ENCODE data around the gene PPP2R2C. TPM values are rescaled to one million over a fixed set of nuclear protein-coding genes. Genes with fewer than 3 reads are reported as not detected.

PPP2R2C gene
- total and polyA plus RNA-seq, 5 donors = 2.3 to 7.2 (median 2.8) TPM

GRCh38 chr4:6293661-6294060 is 178.8 kb downstream of the PPP2R2C start:
- intact Hi-C loops (cut with DNase I) = no loop called here
- 91% methylated on average over 8 of the region's 8 CpGs for WGBS

GRCh38 chr4:6293097-6293445 is 179.3 kb downstream of the PPP2R2C start:
- Histone ChIP-seq H3K9me3 (ENCODE audit: control insufficient read depth, low read length) (no peaks in the 10 kb centered on the region), H3K4me3 (ENCODE audit: low read length) (no peak overlapping the region), H3K27me3 (ENCODE audit: control insufficient read depth, insufficient read depth) (no peaks in the 10 kb centered on the region), H3K4me1 (ENCODE audit: control insufficient read depth, insufficient read depth, low read length) (no peaks in the 10 kb centered on the region), H3K27ac (ENCODE audit: low read length) (no peak overlapping the region)
- DNase-seq (no peak), ATAC-seq (no peak)
- 90% methylated on average over 8 of the region's 8 CpGs for WGBS
- intact Hi-C loops (cut with DNase I) = no loop called here

More at GRCh38 chr4:6293661-6294060, 178.8 kb downstream of the PPP2R2C start:
- Histone ChIP-seq H3K4me3 (ENCODE audit: low read length) (no peak overlapping the region), H3K9me3 (ENCODE audit: control insufficient read depth, low read length) (no peaks in the 10 kb centered on the region), H3K4me1 (ENCODE audit: control insufficient read depth, insufficient read depth, low read length) (no peaks in the 10 kb centered on the region), H3K27me3 (ENCODE audit: control insufficient read depth, insufficient read depth) (no peaks in the 10 kb centered on the region), H3K27ac (ENCODE audit: low read length) (no peak overlapping the region)
- DNase-seq = no peak
- no peak for ATAC-seq

GRCh38 chr4:6292376-6293096 is 179.9 kb downstream of the PPP2R2C start:
- ATAC-seq = no peak
- H3K27me3 ChIP-seq (ENCODE audit: control insufficient read depth, insufficient read depth) = no peaks in the 10 kb centered on the region
- intact Hi-C loops (cut with DNase I) = no loop called here
- no peaks in the 10 kb centered on the region for H3K9me3 ChIP-seq (ENCODE audit: control insufficient read depth, low read length)
- H3K4me1 ChIP-seq (ENCODE audit: control insufficient read depth, insufficient read depth, low read length) = no peaks in the 10 kb centered on the region
- no peak overlapping the region for H3K27ac ChIP-seq (ENCODE audit: low read length)
- no peak overlapping the region for H3K4me3 ChIP-seq (ENCODE audit: low read length)
- DNase-seq = no peak
- 80% methylated on average over 13 of the region's 13 CpGs for WGBS

GRCh38 chr4:6291784-6292297 is 180.6 kb downstream of the PPP2R2C start:
- Histone ChIP-seq H3K27ac (ENCODE audit: low read length) (no peak overlapping the region), H3K27me3 (ENCODE audit: control insufficient read depth, insufficient read depth) (no peaks in the 10 kb centered on the region), H3K4me1 (ENCODE audit: control insufficient read depth, insufficient read depth, low read length) (no peaks in the 10 kb centered on the region), H3K9me3 (ENCODE audit: control insufficient read depth, low read length) (no peaks in the 10 kb centered on the region), H3K4me3 (ENCODE audit: low read length) (no peak overlapping the region)
- 81% methylated on average over 21 of the region's 21 CpGs for WGBS
- DNase-seq (no peak), ATAC-seq (no peak)
- intact Hi-C loops (cut with DNase I) = no loop called here

GRCh38 chr4:6290769-6291547 is 181.5 kb downstream of the PPP2R2C start:
- DNase-seq (no peak), ATAC-seq (no peak)
- Histone ChIP-seq H3K4me1 (ENCODE audit: control insufficient read depth, insufficient read depth, low read length) (no peaks in the 10 kb centered on the region), H3K27me3 (ENCODE audit: control insufficient read depth, insufficient read depth) (no peaks in the 10 kb centered on the region), H3K27ac (ENCODE audit: low read length) (no peak overlapping the region), H3K9me3 (ENCODE audit: control insufficient read depth, low read length) (no peaks in the 10 kb centered on the region), H3K4me3 (ENCODE audit: low read length) (no peak overlapping the region)
- WGBS = 88% methylated on average over 25 of the region's 25 CpGs
- intact Hi-C loops (cut with DNase I) = no loop called here

- no peak overlapping the region for H3K4me3 ChIP-seq (ENCODE audit: low read length)
- WGBS = 95% methylated on average over 7 of the region's 7 CpGs
- DNase-seq (no peak), ATAC-seq (no peak)
- H3K27me3 ChIP-seq (ENCODE audit: control insufficient read depth, insufficient read depth) = no peaks in the 10 kb centered on the region
- intact Hi-C loops (cut with DNase I) = no loop called here
- no peaks in the 10 kb centered on the region for H3K4me1 ChIP-seq (ENCODE audit: control insufficient read depth, insufficient read depth, low read length)
- H3K9me3 ChIP-seq (ENCODE audit: control insufficient read depth, low read length) = no peaks in the 10 kb centered on the region
- H3K27ac ChIP-seq (ENCODE audit: low read length) = no peak overlapping the region
These were observed 182.2 kb downstream of the PPP2R2C start for GRCh38 chr4:6290256-6290655.

GRCh38 chr4:6288871-6289270 is 183.5 kb downstream of the PPP2R2C start:
- 95% methylated on average over 15 of the region's 15 CpGs for WGBS
- intact Hi-C loops (cut with DNase I) = no loop called here
- Histone ChIP-seq H3K9me3 (ENCODE audit: control insufficient read depth, low read length) (no peaks in the 10 kb centered on the region), H3K27me3 (ENCODE audit: control insufficient read depth, insufficient read depth) (no peaks in the 10 kb centered on the region), H3K27ac (ENCODE audit: low read length) (no peak overlapping the region), H3K4me3 (ENCODE audit: low read length) (no peak overlapping the region), H3K4me1 (ENCODE audit: control insufficient read depth, insufficient read depth, low read length) (no peaks in the 10 kb centered on the region)
- ATAC-seq = no peak
- no peak for DNase-seq

GRCh38 chr4:6288342-6288741 is 184.1 kb downstream of the PPP2R2C start:
- intact Hi-C loops (cut with DNase I) = no loop called here
- H3K4me3 ChIP-seq (ENCODE audit: low read length) = no peak overlapping the region
- no peaks in the 10 kb centered on the region for H3K27me3 ChIP-seq (ENCODE audit: control insufficient read depth, insufficient read depth)
- no peak overlapping the region for H3K27ac ChIP-seq (ENCODE audit: low read length)
- DNase-seq (no peak), ATAC-seq (no peak)
- WGBS = 96% methylated on average over 5 of the region's 5 CpGs
- H3K4me1 ChIP-seq (ENCODE audit: control insufficient read depth, insufficient read depth, low read length) = no peaks in the 10 kb centered on the region
- no peaks in the 10 kb centered on the region for H3K9me3 ChIP-seq (ENCODE audit: control insufficient read depth, low read length)

- Histone ChIP-seq H3K27ac (ENCODE audit: low read length) (no peak overlapping the region), H3K27me3 (ENCODE audit: control insufficient read depth, insufficient read depth) (no peaks in the 10 kb centered on the region), H3K9me3 (ENCODE audit: control insufficient read depth, low read length) (no peaks in the 10 kb centered on the region), H3K4me1 (ENCODE audit: control insufficient read depth, insufficient read depth, low read length) (peaks cover 3% of the 10 kb centered on the region), H3K4me3 (ENCODE audit: low read length) (no peak overlapping the region)
- no peak for DNase-seq
- intact Hi-C loops (cut with DNase I) = no loop called here
- ATAC-seq = no peak
- WGBS = 93% methylated on average over 16 of the region's 16 CpGs
These were observed 185.2 kb downstream of the PPP2R2C start for GRCh38 chr4:6287017-6287788.

GRCh38 chr4:6283282-6283681 is 189.1 kb downstream of the PPP2R2C start:
- peaks cover 16% of the 10 kb centered on the region for H3K4me1 ChIP-seq (ENCODE audit: control insufficient read depth, insufficient read depth, low read length)
- H3K27me3 ChIP-seq (ENCODE audit: control insufficient read depth, insufficient read depth) = no peaks in the 10 kb centered on the region
- intact Hi-C loops (cut with DNase I) = no loop called here
- H3K4me3 ChIP-seq (ENCODE audit: low read length) = no peak overlapping the region
- no peak for ATAC-seq
- no peaks in the 10 kb centered on the region for H3K9me3 ChIP-seq (ENCODE audit: control insufficient read depth, low read length)
- peak in 2 of 3 donors; percentile 27 to 52 for DNase-seq
- H3K27ac ChIP-seq (ENCODE audit: low read length) = no peak overlapping the region
- WGBS = 88% methylated on average over 4 of the region's 4 CpGs

- DNase-seq (peak in 1 of 3 donors; percentile 43), ATAC-seq (peak in 1 of 2 donors; percentile 4)
- Histone ChIP-seq H3K9me3 (ENCODE audit: control insufficient read depth, low read length) (no peaks in the 10 kb centered on the region), H3K4me3 (ENCODE audit: low read length) (no peak overlapping the region), H3K27me3 (ENCODE audit: control insufficient read depth, insufficient read depth) (no peaks in the 10 kb centered on the region), H3K27ac (ENCODE audit: low read length) (peak overlapping the region; percentile 16), H3K4me1 (ENCODE audit: control insufficient read depth, insufficient read depth, low read length) (peaks cover 21% of the 10 kb centered on the region)
- 48% methylated on average over 6 of the region's 6 CpGs for WGBS
- intact Hi-C loops (cut with DNase I) = no loop called here
These were observed 190.1 kb downstream of the PPP2R2C start for GRCh38 chr4:6282314-6282771.

All from right cardiac atrium (tissue), 5 donors.